HG03175 (cell line): ENCODE measurements around the gene SULT4A1.
"Not testable (repeated sequence)": the region's sequence is repeated elsewhere in the genome, so short reads cannot be mapped to it uniquely, and the experiment has no call there.

Experiments used
- ATAC-seq: cut with Tn5 transposase; IDR thresholded peaks from one replicate; pipeline ENCODE4 v1.9.1; 2021; ENCODE audit warnings: mild to moderate bottlenecking, moderate library complexity; ENCODE audit not compliant: unreplicated experiment

SULT4A1 gene

GRCh38 chr22:43887391-43887790 lies 25.1 kb upstream of the SULT4A1 start:
- ATAC-seq, result no peak

- ATAC-seq, result no peak
These were observed 23.9 kb upstream of the SULT4A1 start for GRCh38 chr22:43886231-43886630.

GRCh38 chr22:43885786-43886185 lies 23.5 kb upstream of the SULT4A1 start:
- ATAC-seq, result no peak

GRCh38 chr22:43885319-43885671 lies 23.0 kb upstream of the SULT4A1 start:
- no peak for ATAC-seq

- peak; percentile 63 for ATAC-seq
These were observed 22.4 kb upstream of the SULT4A1 start for GRCh38 chr22:43884600-43885318.

- no peak for ATAC-seq
These were observed 21.6 kb upstream of the SULT4A1 start for GRCh38 chr22:43883719-43884415.

- ATAC-seq, result no peak
These were observed 20.8 kb upstream of the SULT4A1 start for GRCh38 chr22:43883012-43883661.

- ATAC-seq, result no peak
These were observed 19.9 kb upstream of the SULT4A1 start for GRCh38 chr22:43882122-43882767.

- ATAC-seq, result no peak
These were observed 19.1 kb upstream of the SULT4A1 start for GRCh38 chr22:43881091-43882061.

GRCh38 chr22:43880541-43880991 lies 18.3 kb upstream of the SULT4A1 start:
- no peak for ATAC-seq

GRCh38 chr22:43879901-43880540 lies 17.7 kb upstream of the SULT4A1 start:
- no peak for ATAC-seq

- ATAC-seq, result no peak
These were observed 16.7 kb upstream of the SULT4A1 start for GRCh38 chr22:43878831-43879550.

- ATAC-seq, result no peak
These were observed 15.9 kb upstream of the SULT4A1 start for GRCh38 chr22:43878079-43878795.

- no peak for ATAC-seq
These were observed 14.7 kb upstream of the SULT4A1 start for GRCh38 chr22:43876866-43877509.

- no peak for ATAC-seq
These were observed 7.5 kb upstream of the SULT4A1 start for GRCh38 chr22:43869799-43870198.

GRCh38 chr22:43869001-43869400 lies 6.7 kb upstream of the SULT4A1 start:
- not testable (repeated sequence) for ATAC-seq

GRCh38 chr22:43867839-43868635 lies 5.7 kb upstream of the SULT4A1 start:
- no peak for ATAC-seq
